NAMALWA (cell line): ENCODE measurements around the gene GPR183.

Experiments used
- DNase-seq: peaks from one replicate; pipeline ENCODE4 v3.0.0-alpha.2; 2015; ENCODE audit warnings: low spot score

GPR183 gene

DNA sequence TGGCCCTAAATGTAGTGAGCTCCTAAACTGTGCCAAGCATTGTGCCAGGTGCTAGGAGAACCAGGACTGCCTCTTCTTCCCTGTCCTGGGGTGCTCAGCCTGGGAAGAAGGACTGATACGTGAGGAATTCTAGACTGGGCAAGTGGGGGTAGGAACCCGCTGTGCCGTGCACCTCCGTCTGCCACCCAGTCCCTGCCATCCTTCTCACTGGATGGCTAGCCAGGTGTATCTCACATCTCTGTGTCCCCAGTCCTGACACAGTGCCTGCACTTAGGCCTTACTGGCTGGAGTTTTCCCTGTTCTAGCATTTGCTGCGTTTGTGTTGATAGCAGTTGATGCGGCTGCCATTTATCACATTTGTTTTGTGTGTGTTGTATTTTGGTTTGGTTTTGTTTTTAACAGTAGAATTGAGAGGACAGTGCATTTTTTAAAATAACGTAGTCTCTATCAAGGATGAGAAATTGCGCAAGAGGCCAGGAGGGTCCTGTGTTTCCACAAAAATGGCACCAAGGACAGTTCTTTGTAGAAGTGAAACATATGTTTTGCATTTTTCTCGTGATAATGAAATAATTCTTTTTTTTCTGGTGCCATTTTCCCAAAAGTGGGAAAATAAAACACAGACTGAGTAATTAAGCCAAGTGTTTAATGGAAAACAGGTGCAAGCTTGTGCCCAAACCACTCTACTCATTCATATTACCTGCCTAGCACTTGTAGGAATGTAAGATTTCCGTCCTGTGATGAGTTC is 4.7 kb upstream of the GPR183 start:
- DNase-seq = no peak

DNA sequence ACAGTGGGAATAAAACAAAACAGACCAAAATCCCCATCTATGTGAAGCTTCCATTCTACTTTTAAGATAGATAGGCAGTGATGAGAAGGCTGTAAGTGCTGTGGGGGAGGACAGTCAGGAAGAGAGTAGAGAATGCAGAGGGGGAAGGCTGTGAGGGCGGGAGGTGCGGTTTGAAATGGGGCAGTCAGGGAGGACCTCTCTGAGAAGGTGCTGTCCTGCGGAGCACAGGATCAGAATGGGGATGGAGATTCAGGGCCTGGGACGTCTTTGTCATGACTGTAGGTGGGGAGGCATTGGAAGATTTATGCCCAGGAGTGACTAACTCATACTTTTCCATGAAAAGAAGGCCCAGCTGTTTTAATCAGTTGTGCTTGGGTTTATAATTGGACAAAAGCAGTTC is 3.9 kb upstream of the GPR183 start:
- DNase-seq = no peak

DNA sequence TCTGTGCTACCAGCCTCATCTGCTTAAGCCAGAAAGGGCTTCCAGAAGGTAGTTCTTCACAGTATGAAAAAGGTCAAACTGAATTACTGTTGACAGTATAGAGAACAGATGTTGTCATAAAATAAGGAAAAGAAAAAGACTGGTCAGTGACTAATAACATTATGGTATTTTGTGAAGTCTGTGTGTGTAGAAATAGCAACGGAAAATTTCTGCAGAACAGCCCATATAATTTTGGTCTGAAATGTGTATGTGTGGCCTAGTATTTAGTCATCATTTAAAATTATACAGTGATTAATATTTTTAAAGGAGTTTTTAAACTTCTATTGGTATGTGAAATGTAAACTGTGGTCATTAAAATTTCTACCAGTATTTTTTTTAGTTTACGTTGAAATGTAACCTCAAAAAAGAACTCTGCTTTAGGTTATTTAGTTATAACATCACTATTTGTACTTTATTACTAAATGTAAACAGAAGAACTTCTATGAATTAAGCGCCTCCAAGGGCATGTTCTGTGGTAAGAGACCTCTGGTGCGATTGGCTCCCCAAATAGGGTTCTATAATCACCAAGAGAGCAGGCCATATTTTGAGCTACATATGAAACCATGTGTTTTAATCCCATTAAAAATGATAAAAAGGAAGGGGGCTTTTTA is 3.3 kb upstream of the GPR183 start:
- no peak for DNase-seq

DNA sequence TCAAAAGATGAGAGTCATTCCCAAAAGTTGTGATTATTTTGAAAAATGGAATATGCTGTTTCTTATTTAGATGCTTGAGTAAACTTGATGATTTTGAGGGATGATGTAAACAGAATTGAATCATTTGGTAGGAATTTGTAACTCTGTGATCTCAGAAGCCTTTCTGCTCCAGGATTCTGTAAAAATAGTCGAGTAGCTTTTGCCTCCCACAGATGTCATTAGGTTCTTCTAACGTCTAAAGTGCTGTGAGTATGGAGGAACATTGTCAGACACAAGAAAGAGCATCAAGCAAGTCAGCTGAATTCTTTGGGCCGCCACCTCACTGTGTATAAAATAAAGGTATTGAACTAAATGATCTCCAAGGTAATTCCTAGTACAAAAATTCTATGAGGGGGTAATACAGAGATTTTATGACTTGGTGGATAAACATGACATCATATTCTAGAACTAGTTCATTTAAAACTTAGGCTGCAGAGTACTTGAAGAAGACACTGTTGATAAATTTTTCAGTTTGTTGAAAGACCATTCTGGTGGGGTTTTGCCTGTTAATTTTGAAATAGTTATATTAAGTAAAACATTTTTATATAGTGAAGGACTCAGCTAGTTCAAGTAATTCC is 1.4 kb upstream of the GPR183 start:
- DNase-seq = no peak

- DNase-seq = no peak
Measured at GRCh38 chr13:99307648-99308339, 595 bp upstream of the GPR183 start.

- no peak for DNase-seq
Measured at GRCh38 chr13:99305566-99305965, 1.6 kb downstream of the GPR183 start.

DNA sequence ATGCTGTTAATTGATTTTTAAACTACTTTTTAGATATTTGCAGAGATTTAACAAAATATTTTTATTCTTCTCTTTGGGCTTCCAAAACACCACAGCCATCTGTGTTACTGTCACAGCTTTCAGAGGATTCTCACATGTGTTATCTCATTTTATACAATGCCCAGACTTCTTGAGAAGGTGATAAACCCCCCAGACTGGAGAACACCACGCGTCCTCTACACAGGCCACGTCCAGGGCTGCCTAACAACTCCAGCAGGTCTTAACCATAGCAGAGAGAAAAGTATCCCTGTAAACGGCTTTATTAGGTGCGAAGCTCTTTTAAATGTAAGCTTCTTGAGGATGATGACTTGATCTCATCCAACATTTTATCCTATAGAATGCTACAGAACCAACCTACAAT is 2.0 kb downstream of the GPR183 start:
- no peak for DNase-seq

DNA sequence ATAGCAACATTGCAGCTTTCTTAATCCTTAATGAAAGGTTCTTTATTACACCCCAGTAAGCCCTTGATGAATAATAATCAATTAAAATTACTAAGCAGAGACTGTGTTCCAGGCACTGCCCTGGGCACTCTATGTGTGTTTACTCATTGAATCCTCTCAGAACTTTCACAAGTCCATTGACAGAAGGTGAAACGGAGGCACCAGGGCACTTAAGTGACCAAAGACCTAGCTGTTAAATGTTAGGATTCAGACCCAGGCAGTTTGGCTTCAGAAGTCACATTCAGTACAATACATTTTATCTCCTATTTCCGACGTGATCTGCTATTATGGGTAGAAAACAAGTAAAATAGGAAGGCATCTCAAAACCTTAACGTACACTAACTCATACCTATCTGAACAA is 2.7 kb downstream of the GPR183 start:
- no peak for DNase-seq

DNA sequence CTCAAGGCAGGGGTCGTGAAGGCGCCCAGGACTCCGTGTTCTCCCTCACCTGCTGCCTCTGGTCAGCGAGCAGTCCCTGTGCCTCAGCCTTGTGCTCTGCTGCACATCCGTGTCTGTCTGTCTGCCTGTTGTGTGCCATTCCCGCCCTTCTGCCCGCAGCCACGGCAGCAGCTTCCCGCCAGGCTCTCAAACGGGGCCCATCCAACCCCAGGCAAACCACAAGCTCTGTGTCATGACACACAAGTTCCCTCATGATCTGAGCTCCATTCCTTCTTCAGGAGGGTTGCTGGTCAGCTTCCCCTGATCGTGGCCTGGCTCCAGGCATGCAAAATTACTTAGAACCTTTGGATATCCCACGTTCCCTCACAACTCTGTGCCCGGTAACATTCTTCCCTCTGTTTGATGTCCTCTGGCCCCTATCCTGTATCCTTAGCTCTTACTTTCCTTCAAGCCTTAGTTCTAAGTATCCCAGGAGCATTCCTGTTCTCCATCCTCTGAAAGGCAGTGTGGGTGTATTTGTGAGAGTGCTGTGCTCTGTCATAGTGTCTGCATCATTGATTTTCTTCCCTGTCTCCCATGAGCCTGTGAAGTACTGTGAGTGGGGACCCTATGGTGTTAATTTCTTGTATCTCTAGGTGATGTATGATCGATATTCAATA is 3.2 kb downstream of the GPR183 start:
- no peak for DNase-seq

DNA sequence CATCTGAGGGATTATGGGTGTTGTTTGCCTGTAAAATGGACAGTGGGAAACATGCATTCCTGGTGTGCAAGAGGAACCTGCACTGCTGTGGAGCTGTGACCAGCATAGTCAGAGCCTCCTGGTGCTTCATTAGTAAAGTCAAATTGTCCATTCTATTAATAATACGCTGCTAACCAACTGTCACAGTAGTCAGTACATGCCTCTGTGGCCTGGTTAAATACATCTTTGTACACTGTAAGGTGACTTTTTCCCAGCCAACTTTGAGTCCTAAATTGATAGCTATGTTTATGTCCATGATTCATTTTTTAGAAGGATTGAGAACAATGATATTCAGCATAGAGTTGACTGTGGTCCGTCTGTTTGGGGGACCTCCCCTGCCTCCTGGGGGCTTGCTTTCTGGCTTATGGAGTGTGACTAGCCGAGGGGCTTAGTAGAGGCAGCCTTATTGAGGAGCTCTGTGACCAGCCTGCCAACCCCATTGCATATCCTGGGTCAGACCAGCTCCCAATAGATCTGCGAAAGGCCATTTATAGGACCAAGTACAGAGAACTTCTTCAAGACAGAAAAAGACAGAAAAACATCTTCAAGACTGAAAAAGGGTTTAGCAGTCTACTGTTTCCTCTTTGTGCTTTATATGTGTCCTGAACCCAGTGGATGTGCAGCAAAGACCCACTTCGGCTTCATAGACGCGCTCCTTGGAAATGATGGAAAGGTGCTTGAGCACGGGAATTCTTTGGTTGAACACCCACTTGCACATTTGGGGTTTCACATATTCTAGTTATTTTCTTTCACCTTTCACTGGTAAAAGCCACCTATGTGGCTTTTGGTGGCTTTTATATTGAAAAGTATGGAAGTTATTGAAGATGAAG is 4.3 kb downstream of the GPR183 start:
- DNase-seq = no peak

DNA sequence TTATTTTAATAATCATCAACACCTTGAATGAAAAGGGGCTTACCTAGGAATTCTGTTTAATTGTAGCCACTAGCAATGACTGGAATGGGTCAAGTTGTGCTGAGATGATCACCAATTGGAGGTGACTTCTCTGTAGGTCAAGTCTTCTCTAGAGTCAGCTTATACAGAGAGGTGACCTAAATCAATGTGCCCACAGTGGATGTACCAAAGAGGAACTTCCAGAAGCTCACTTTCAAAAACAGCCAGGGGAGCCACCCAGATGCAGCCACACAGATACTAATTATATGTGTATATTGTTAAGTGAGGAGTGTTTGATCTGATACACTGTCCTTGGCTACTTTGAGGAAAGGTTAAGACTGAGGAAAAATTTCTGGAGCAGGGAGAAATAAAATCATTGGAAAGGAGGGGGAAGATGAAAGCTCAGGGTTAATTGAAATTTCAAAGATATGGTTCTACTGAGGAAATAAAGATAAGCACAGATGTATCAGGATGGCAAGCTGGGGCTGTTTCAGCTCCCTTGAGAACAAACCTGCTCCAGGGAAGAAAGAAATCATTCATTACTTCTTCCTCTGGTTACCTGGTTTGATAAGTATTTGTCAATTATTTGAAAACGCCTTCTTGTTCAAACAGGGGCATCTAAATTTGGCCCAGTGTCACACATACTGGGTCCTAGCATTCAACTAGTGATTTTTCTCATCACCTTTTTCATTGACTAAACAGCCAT is 5.1 kb downstream of the GPR183 start:
- peak; percentile 34 for DNase-seq

- no peak for DNase-seq
Measured at GRCh38 chr13:99301056-99301838, 6.0 kb downstream of the GPR183 start.

DNA sequence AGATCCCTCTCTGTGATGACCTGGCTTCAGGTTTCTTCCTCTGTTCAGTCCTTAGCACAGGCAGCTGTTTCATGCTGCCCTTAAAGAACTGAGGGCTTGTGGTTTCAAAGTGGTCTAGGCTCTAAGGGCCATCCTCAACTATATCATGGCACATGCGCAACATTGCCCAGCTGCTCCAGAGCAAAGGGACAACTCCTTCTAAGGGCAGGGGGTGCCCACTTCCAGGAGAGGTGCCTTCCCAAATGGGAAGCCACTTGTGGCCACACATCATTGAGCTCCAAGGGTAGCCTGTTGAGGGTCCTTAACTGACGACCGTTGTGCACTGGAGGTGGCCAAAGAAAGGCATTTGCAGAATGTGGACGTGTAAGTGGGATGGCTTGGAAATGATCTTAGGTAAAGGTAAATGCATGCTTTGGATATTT is 7.3 kb downstream of the GPR183 start:
- DNase-seq = no peak

DNA sequence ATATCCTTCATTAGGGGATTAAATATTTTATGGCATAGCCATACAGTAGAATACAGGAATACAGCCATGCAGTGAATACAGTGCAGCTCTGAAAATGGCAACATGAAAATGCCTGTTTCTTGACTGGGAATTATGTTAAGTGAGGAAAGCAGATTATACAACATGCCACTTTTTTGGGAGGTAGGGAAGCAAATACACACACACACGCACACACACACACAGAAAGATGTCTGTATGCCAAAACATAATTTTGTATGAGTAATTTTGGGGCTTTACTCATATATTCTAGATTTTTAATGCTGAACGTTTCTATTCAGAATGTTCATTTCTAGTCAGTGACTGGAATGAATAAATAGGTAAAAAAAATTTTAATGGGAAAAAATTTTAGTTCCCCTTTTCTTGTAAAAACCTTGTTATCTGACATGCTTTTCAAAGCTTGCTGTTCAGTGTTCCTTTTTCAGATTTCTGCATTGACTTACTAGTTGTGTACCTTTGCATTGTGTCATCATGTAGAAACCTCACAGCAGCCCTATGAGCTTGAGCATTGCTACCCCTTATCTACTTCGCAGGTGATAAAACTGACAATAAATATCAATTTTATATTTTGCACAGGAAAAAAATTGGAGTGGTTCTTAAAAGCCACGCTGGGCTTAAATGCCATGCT is 7.8 kb downstream of the GPR183 start:
- DNase-seq = no peak

DNA sequence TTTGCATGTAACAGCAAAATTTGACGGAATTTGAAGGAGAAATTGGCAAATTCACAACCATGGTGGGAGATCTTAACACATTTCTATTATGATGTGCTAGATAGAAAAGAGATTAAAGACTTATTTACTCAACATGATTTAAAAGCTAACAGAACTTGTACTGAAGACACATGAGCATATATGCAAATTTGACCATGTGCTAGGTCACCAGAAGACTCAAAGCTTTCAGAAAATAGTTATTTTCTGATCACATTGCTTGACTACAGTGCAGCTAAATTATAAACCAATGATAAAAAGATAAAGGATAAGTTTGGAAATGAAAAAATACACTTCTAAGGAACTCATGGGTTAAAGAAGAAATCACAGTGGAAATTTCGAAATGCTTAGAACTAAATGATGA is 9.1 kb downstream of the GPR183 start:
- DNase-seq = peak; percentile 40

GRCh38 chr13:99297331-99297730 is 9.9 kb downstream of the GPR183 start:
- DNase-seq = no peak

DNA sequence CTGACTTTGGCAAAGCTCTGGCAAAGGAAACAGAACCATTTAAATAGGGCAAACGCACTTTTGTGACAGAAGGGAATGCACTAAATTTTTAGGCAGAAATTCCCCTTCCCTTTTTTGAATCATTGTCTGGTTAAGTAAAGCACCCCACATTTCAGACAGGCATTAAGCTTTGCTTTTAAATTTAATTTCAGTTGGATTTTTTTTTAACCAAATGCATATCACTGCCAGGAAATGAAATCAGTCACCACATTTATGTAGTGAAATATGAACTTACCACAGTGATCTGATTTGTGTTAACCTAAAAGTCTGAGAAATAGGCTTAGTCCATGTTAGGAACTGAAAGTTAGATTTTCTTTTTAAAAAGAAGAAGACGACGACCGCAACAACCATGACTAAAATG is 10.8 kb downstream of the GPR183 start:
- peak; percentile 27 for DNase-seq

DNA sequence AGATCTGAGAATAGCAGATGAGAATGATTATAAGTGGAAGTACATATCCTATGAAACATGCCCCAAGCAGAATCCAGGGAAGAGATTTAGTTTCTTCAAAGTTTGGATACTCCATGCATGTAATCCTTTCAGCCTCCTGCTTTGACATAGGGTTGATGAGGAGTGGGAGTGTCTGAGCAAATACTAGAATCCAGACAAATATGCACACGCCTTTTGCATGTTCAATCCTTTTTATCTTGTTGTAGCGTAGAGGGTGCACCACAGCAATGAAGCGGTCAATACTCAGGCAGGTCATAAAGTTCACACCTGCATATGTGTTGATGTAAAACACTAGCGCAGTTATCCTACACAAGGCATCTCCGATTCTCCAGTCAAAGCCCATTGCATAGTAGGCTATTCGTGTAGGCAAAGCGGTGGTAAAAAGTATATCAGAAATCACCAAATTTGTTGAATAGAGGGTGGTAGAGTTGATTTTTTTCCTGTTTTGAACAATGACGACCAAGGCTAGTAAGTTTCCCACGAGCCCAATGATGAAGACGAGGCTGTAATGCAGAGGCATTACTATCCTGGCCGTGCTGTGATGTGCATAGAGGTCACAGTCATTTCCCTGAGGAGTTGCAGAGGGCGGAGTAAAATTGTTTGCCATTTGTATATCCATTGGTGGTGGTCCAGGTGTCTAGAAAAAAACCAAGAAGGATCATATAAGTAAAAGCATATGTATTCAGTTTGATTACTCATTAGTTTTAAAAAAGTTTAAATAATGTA is 11.5 kb downstream of the GPR183 start:
- DNase-seq = no peak

- DNase-seq = no peak
Measured at GRCh38 chr13:99294958-99295357, 12.2 kb downstream of the GPR183 start.
